Measurements from ENCODE around the gene DUOXA1. TPM values are rescaled to one million over a fixed set of nuclear protein-coding genes. Genes with fewer than 3 reads are reported as not detected.

The DUOXA1 gene
- total RNA-seq, 1 donor from 2014 or later: 6.6 TPM

DNA sequence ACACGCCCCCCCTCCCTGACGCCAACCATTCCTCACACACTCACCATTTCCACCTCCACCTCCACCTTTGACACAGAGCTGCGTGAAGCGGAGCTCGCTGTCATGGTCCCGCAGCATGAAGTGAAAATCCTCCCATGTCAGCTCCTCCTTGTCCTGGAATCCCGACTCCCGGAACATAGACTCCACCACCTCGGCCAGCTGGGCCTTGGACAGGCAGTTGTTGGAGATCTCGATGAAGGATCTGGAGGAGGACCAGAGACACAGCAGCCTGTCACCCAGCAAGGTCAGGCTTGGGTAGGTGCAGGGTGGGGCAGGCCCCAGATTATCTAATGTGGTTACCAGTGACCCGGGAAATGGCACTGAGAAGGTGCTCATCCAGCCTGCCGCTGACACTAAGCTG lies 27.9 kb downstream of the DUOXA1 start:
- TF ChIP-seq, protein P1, sequence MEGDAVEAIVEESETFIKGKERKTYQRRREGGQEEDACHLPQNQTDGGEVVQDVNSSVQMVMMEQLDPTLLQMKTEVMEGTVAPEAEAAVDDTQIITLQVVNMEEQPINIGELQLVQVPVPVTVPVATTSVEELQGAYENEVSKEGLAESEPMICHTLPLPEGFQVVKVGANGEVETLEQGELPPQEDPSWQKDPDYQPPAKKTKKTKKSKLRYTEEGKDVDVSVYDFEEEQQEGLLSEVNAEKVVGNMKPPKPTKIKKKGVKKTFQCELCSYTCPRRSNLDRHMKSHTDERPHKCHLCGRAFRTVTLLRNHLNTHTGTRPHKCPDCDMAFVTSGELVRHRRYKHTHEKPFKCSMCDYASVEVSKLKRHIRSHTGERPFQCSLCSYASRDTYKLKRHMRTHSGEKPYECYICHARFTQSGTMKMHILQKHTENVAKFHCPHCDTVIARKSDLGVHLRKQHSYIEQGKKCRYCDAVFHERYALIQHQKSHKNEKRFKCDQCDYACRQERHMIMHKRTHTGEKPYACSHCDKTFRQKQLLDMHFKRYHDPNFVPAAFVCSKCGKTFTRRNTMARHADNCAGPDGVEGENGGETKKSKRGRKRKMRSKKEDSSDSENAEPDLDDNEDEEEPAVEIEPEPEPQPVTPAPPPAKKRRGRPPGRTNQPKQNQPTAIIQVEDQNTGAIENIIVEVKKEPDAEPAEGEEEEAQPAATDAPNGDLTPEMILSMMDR (IDR thresholded peaks at IDR 0.05; ENCODE audit: unreplicated experiment): no peak
- no peaks in the 10 kb centered on the region for H3K4me1 Mint-ChIP-seq
- DNase-seq (ENCODE audit: low spot score in 2 of 2, unreplicated experiment in 2 of 2): no peak
- H3K4me3 Mint-ChIP-seq: no peak overlapping the region
- H3K27ac Mint-ChIP-seq: no peak overlapping the region
- H3K36me3 Mint-ChIP-seq: no peaks in the 10 kb centered on the region
- H3K27me3 Mint-ChIP-seq (ENCODE audit: low read depth): peaks cover 63% of the 10 kb centered on the region
- no peaks in the 10 kb centered on the region for H3K9me3 Mint-ChIP-seq

DNA sequence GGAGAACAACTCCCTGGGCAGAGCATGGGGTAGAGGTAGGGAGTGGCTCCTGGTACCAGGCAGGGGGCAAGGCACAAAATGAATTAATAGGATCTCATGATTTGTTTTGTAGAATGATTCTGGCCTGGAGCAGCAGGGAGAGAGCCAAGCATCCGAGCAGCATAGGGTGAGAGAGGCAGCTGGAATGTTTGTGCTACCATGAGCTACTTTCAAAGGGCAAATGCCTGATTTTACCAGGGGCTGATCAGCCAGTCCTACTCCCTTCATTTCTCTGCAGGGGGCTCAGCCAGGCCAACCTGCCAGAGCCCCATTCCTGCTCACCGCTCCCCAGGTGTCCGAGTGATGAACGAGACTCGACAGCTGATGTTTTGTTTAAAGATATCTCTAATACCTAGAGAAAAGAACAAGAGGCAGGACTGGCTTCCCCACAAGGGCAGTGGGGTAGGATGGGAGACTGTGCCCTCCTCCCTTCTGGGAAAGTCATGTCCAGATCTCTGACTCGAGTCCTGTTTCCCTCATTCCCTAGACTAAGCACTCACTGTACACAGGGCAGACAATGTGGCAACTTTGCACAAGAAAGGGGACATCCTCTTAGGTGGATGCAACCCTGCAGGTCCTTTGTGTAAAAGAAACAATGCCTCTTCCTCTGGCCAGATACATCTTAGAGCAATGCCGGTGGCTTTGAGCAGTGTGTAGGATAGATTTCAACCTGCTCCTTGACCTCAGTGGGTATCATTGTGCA lies 28.6 kb downstream of the DUOXA1 start:
- TF ChIP-seq, protein P1 (IDR thresholded peaks at IDR 0.05; ENCODE audit: unreplicated experiment): no peak
- H3K4me3 Mint-ChIP-seq: no peak overlapping the region
- peaks cover 60% of the 10 kb centered on the region for H3K27me3 Mint-ChIP-seq (ENCODE audit: low read depth)
- no peaks in the 10 kb centered on the region for H3K36me3 Mint-ChIP-seq
- DNase-seq (ENCODE audit: low spot score in 2 of 2, unreplicated experiment in 2 of 2): peak in 1 of 2 experiments; percentile 5
- H3K4me1 Mint-ChIP-seq: no peaks in the 10 kb centered on the region
- H3K9me3 Mint-ChIP-seq: no peaks in the 10 kb centered on the region
- H3K27ac Mint-ChIP-seq: no peak overlapping the region

DNA sequence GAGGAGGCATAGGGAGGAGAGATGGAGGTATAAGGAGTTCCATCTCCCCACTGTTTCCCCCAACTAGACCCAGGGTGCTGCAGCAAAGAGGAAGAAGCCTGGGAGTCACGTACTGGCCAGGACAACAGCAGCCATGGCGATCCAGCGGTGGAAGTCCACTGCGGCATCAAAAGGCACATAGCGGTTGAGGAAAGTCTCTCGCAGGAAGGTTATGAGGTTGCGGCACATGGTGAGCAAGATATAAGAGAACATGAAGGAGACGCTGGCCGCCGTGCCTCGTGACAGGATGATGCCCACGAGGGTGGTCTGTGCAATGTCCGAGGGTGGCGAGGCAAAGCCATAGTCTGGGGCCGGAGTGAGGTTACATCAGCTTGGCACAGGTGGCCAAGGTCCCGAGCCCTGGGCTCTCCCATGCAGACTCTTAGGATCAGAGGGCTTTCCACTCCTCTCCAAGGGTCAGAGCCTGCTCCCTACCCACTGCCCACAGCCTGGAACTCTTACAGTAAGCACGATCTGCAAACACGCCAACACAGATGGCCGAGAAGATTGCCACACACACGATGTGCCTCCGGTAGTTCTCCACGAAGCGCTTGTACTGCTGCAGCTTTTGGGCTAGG lies 30.0 kb downstream of the DUOXA1 start:
- Mint-ChIP-seq H3K36me3 (no peaks in the 10 kb centered on the region), H3K4me1 (no peaks in the 10 kb centered on the region), H3K27ac (no peak overlapping the region), H3K4me3 (no peak overlapping the region), H3K9me3 (no peaks in the 10 kb centered on the region), H3K27me3 (ENCODE audit: low read depth) (peaks cover 51% of the 10 kb centered on the region)
- TF ChIP-seq, protein P1 (IDR thresholded peaks at IDR 0.05; ENCODE audit: unreplicated experiment): no peak
- no peak for DNase-seq (ENCODE audit: low spot score in 2 of 2, unreplicated experiment in 2 of 2)

DNA sequence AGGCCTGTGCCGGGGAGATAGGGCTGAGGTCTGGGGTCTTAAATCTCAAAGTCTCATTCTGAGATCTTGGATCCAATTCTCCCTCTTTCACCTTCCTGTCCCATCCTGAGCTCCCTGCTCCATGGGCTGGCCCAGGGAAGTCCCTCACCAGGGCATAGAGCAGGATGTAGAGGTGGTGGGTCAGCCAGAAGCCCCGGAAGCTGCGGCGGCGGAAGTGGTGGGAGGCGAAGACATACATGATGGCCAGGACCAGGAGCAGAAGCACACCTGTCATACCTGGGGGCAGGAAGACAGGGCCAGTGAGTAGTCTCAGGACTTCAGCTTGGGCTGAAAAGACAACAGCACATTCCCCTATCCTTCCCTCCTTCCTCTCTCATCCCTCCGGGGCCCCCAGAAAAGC lies 32.2 kb downstream of the DUOXA1 start:
- Mint-ChIP-seq H3K36me3 (no peaks in the 10 kb centered on the region), H3K4me3 (no peak overlapping the region), H3K9me3 (no peaks in the 10 kb centered on the region), H3K4me1 (no peaks in the 10 kb centered on the region), H3K27ac (no peak overlapping the region), H3K27me3 (ENCODE audit: low read depth) (peaks cover 55% of the 10 kb centered on the region)
- DNase-seq (ENCODE audit: low spot score in 2 of 2, unreplicated experiment in 2 of 2): no peak
- TF ChIP-seq, protein P1 (IDR thresholded peaks at IDR 0.05; ENCODE audit: unreplicated experiment): no peak

DNA sequence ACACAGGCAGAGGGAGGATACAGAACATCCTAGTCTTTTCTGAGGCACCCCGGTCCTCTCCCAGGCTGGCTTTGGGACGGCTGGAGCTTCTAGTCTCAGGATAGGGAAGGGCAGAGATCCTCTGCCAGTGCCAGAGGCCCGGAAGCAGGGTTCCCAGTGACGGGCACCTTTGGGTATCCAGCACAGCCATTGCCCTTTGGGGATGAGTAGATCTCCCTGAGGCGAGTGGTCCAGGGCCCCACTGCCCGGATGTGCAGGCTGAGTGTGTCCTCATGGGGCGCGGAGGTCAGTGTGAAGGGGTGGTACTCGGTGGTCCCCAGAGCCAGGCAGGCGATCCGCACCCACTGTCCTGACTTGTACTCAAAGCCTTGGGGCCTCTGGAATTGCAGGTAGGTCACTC lies 34.0 kb downstream of the DUOXA1 start:
- TF ChIP-seq, protein P1 (IDR thresholded peaks at IDR 0.05; ENCODE audit: unreplicated experiment): no peak
- DNase-seq (ENCODE audit: low spot score in 2 of 2, unreplicated experiment in 2 of 2): no peak
- Mint-ChIP-seq H3K36me3 (no peaks in the 10 kb centered on the region), H3K27me3 (ENCODE audit: low read depth) (peaks cover 57% of the 10 kb centered on the region), H3K27ac (no peak overlapping the region), H3K9me3 (no peaks in the 10 kb centered on the region), H3K4me3 (no peak overlapping the region), H3K4me1 (no peaks in the 10 kb centered on the region)

All from mesothelial cell of epicardium (in vitro differentiated cells).